ENCODE data around the gene DNASE1L1.

GRCh38 chrX:154402622-154403127, 6.4 kb downstream of the DNASE1L1 start:
- no peak for TF ChIP-seq CTCF (conservative IDR thresholded peaks at IDR 0.05 in 1 of 2, IDR thresholded peaks at IDR 0.05 in 1 of 2; ENCODE audit: low read depth in 1 of 2, low read length in 2 of 2)
- no peak for TF ChIP-seq EZH2 (IDR thresholded peaks at IDR 0.05; ENCODE audit: low read length, missing control alignments)

Data from fibroblast of lung (primary cell).